Stimulated activated CD8-positive, alpha-beta memory T cell treated with anti-CD3 and anti-CD28 coated beads, Interleukin-7, amount 100 ng/mL, for 24 hours (primary cell): ENCODE results near the gene PCBP2.
"Not testable (repeated sequence)": the region's sequence is repeated elsewhere in the genome, so short reads cannot be mapped to it uniquely, and the experiment has no call there.

ENCODE experiments used
- DNase-seq: peaks from one replicate; pipeline ENCODE4 v3.0.0-alpha.2; 2020; ENCODE audit warnings: low read depth

The PCBP2 gene

DNA sequence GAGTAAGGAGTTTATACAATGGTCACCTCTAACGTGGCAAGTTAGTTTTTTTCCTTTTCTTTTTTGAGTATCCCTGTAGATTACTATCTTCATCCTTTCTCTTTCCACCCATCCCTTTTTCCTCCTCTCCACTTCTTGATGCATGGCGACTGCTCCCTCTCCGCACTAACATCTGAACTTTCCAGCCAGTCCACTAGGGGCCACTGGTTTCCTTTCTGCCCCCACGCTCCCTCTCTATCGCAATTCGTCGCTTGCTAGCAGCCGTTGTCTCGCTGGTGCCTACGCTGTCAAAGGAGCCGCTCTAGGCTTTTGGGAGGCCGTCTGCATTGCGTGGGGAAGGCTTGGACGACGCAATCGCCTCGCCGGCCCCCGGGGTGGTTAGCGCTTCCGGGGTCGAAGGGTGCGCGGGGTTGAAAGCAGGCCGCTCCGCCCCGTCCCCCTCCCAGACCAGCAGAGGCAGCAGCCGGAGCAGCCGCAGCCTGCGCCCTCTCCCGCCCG lies at the start of gene PCBP2:
Gene PCBP2, plus strand, starts transcription at position 442 of the 498 bp plus-strand sequence. CDS start 2,699 bp downstream, outside the sequence.
- peak; percentile 89 for DNase-seq

DNA sequence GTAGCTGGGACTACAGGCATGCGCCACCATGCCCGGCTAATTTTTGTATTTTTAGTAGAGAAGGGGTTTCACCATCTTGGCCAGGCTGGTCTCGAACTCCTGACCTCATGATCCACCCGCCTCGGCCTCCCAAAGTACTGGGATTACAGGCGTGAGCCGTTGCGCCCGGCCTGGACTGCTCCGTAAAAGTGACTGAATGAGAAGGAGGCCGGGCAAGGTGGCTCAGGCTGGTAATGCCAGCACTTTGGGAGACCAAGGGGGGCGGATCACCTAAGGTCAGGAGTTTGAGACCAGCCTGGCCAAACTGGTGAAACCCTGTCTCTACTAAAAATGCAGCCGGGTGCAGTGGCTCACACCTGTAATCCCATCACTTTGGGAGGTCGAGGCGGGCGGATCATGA lies 49.6 kb upstream of the PCBP2 start:
- not testable (repeated sequence) for DNase-seq

DNA sequence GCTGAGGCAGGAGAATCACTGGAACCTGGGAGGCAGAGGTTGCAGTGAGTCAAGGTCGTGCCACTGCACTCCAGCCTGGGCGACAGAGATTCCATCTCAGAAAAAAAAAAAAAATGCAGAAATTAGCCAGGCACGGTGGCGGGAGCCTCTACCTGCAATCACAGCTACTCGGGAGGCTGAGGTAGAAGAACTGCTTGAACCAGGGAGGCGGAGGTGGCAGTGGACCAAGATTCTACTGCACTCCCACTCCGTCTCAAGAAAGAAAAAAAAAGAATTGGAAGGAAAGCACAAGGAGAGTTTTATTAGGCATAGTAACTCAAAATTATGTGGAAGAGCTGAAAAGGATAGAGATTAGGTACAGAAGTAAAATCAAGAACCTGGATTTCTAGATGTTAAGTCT lies 49.0 kb upstream of the PCBP2 start:
- DNase-seq = no peak

DNA sequence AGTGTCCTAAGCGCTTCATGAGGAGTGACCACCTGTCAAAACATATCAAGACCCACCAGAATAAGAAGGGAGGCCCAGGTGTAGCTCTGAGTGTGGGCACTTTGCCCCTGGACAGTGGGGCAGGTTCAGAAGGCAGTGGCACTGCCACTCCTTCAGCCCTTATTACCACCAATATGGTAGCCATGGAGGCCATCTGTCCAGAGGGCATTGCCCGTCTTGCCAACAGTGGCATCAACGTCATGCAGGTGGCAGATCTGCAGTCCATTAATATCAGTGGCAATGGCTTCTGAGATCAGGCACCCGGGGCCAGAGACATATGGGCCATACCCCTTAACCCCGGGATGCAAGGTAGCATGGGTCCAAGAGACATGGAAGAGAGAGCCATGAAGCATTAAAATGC lies 41.0 kb upstream of the PCBP2 start:
- DNase-seq = no peak

DNA sequence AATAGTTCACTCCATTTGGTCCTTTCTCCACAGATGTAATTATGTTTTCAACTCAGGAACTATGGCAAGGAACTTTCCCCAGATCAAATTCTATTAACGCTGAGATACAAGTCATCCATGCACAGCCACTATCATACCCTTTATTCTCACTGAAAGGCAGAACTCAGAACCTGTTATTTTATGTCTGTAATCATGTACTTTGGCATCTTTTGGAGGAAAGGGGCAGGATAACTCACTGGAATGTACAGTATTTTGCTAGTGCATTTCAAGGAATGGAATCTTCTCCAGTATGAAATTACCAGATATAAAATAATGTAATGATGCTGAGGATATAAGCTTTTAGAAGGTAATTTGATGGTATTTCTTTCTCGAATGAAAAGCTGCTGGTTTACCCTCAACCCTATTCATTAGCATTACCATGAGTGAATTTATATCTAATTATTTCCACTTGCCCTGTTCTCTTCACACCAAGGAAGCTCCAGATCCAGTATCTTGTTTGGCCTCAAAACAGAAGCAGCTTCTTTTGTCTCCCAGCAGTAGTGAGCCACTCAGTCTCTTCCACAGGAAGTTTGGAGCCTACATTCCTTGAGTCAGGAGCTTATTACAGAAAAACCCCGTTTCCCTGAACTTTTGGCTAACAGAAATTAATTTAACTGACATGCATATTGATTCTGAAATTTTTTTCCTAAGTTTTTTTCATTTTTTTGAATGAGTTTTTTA lies 38.3 kb upstream of the PCBP2 start:
- DNase-seq = no peak

DNA sequence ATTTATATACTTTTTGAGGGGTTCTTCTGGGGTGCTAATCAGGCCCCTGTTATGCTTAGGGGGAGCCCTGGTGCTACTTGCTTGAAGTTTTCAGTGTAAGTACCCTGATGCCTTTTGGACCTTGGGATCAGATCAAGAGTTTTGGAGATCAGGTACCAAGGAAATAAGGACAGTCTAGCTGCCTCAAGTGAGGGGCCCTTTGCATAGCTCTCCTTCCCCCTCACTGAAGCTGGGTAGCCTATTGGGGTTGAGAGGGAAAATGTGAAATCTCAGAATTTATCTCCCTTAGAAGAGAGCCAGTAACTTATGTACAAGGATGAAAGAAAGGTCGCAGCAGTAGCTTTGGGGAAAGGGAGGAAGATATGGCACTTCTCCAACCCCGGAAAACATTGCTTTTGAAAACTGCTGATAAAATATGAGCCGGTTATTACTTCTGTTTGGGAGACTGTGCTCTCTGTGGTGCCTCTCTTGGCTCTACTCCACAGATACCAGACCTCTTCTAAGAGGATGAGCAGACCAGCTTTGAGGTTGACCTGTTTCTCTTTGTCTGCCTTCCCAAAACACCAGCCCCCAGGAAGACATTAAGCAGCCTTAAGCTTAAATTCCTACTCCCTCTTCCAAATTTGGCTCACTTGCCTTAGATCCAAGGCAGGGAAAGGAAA lies 37.0 kb upstream of the PCBP2 start:
- DNase-seq = no peak

DNA sequence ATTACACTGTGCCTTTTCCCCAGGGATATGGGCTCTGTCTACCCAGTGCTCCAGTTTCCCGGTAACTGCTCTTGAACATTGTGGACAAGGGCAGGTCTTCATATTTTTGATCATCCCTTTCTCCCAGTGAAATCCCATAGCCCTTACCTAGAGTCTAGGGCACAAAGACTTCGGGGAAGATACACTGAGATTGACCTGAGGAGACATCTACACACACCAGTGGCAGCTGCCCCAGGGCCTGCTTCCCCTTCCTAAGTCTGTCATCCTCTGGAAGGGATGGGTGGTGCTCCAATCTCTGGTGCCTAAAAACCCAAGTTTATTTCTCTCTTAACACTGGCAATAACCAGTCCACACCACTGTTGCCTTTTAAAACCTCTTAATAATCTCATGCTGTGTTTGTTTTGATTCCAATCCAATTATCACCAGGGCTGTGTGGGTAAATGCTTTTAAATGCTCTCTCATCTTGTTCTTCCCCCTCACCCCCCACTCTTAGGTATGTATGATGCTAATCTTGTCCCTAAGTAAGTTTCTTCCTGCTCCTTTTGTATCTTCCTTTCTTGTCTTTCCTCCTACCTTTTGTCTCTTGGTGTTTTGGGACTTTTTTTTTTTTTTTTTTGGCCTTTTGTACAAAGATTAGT lies 36.0 kb upstream of the PCBP2 start:
- DNase-seq = not testable (repeated sequence)

DNA sequence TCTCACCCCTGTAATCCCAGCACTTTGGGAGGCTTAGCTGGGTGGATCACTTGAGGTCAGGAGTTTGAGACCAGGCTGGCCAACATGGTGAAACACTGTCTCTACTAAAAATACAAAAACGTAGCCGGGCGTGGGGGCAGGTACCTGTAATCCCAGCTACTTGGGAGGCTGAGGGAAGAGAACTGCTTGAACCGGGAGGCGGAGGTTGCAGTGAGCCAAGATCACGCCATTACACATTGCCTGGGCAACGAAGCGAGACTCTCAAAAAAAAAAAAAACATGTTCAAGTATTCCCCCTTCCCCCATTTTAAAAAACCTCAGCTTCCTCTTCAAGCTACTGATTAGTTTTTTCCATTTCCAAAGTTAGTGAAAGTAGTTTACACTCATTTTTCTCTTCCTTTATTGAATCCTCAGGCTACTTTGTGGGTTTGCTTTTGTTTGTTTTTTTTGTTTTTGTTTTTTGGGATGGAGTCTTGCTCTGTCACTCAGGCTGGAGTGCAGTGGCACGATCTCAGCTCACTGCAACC lies 34.5 kb upstream of the PCBP2 start:
- not testable (repeated sequence) for DNase-seq

DNA sequence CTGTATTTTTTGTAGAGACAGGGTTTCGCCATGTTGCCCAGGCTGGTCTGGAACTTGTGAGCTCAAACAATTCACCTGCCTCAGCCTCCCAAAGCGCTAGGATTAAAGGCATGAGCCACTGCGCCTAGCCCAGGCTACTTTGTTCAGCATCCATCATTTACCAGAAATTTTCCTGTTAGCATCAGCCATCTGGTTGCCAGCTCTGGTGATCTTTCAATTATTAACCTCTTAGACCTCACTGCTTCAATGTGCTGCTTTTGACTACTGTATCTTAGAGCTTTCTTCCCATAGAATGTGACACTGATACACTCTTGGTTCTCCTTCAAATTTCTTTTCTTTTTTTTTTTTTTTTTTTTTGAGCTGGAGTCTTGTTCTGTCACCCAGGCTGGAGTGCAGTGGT lies 33.7 kb upstream of the PCBP2 start:
- no peak for DNase-seq

DNA sequence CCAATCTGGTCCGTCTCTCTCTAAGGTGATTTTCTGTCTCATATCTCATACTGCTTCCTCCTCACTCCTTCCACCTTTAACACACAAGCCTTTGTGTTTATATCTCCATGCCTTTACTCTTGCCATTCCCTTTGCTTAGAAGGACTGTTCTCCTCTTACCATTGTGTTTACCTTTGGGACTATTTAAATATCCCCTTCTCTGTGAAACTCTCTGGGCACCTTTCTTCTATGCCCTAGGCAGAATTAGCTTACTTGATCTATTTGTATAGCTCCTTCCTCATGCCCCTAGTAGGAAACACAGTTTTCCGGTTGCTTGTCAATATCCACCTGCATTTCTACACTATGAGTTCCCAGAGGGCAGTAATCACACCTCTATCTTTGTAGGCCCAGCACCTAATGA lies 32.1 kb upstream of the PCBP2 start:
- no peak for DNase-seq

DNA sequence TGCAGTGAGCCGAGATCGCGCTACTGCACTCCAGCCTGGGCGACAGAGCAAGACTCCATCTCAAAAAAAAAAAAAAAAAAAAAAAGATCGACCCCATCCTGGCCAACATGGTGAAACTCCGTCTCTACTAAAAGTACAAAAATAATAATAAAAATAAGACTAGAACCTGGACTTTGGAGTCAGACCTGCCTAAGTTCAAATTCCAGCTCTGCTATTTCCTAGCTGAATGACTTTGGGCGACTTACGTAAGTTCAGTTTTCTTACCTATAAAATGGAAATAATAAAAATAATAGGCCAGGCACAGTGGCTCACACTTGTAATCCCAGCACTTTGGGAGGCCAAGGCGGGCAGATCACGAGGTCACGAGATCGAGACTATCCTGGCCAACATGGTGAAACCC lies 29.7 kb upstream of the PCBP2 start:
- DNase-seq = not testable (repeated sequence)

DNA sequence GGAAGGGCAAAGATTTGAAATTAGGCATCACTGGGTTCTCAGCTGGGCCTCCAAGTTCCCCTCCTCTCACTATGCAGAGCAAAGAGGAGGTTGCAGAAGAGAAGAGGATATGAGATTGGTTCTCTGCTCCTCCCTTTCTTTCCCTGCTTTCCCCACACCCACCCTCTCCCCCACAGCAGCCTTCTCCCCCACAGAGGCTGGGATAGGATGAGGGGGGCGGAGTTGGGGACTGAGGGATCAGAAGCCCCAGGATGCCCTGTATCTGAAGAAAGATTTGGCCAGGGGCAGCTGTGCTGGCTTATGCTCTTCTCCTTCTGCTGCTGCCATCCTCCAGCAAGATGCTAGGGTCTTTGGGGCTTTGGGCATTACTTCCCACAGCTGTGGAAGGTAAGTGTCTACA lies 28.3 kb upstream of the PCBP2 start, which contains the start of gene AMHR2:
Gene AMHR2, plus strand, starts transcription at position 259 of the 400 bp plus-strand sequence. Its CDS starts 80 bp downstream, at position 339.
- DNase-seq = no peak

DNA sequence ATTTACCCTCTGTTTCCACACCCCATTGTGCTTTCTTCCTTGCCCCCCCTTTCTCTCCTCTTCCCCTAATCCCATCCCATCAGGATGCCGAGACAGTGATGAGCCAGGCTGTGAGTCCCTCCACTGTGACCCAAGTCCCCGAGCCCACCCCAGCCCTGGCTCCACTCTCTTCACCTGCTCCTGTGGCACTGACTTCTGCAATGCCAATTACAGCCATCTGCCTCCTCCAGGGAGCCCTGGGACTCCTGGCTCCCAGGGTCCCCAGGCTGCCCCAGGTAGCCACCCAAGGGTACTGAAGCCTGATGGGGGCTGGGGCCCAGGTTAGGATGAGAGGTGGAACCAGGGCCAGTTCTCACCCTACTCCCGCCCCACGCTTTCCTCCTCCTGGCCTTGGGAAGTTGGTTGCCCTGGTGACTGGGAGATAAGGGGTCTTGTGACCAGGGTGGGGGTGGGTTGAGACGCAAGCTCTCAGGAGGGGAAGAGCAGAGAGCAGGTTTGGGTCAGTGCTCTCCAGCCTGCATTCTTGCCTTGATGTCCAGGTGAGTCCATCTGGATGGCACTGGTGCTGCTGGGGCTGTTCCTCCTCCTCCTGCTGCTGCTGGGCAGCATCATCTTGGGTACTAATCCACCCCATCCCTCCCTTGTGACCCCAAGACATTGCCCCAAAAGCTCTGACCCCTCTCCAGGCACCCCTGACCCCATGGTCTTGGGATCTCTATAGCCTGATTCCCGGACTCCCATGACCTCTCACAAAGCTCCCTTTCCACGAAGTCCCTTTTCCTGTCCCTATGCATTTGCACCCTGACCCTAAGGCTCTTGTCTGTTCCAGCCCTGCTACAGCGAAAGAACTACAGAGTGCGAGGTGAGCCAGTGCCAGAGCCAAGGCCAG lies 27.0 kb upstream of the PCBP2 start:
- DNase-seq = no peak

DNA sequence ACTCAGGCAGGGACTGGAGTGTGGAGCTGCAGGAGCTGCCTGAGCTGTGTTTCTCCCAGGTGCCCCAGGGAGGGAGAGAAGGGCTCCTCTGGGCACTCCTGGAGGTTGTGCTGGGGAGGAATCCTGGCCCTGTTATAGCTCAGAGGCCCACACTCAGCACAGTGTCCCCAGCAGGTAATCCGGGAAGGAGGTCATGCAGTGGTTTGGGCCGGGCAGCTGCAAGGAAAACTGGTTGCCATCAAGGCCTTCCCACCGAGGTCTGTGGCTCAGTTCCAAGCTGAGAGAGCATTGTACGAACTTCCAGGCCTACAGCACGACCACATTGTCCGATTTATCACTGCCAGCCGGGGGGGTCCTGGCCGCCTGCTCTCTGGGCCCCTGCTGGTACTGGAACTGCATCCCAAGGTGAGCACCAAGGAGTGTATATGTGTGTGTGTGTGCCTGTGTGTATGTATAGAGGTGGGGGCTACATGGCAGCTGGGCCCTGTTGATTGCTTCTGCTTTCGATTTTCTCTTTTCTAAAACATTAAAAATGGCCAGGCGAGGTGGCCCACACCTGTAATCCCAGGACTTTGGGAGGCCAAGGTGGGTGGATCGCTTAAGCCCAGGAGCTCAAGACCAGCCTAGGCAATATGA lies 26.3 kb upstream of the PCBP2 start:
- DNase-seq = no peak

DNA sequence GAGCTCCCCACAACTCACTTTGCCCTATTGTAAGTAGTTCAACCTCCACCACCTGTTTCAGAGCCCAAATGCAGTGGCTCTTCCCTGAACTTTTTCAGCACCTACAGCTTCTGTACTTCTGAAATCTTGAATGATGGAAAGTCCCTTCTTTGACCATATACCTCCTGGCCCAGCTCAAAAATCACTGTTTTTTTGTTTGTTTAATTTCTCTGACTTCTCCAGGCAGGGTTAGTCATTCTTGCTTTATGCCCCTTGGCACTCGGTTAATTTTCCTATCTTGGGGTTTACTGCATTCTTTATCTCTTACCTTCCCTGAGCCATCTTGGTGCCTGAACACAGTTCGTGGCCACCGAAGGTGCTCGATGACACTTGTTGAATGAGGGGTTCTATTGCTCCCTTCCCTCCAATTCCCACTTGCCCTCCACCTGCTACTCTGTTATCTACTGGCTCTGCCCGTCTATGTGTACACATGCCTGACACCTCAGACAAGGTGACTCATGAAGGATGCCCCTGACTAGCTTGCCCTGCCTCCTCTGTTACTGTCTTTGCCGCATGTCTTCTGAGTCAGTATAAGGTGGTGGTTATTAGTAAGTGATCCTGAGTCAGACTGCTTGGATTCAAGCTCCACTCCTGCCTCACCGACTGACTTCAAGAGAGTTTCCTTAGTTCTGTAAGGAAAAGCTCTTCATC lies 23.9 kb upstream of the PCBP2 start:
- DNase-seq = no peak

DNA sequence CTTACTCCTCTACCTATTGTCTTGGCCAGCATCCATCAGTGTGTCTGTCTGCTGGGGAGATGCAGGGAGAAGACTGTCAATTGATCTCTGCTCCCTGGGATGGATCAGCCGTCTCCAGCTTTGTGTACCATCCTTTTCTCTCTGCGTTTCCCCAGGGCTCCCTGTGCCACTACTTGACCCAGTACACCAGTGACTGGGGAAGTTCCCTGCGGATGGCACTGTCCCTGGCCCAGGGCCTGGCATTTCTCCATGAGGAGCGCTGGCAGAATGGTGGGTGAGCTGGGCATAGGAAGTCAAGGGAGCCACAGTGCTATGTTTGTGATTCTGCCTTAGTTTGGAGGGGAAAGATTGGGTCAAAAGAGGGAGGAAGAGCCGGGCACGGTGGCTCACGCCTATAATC lies 23.2 kb upstream of the PCBP2 start:
- DNase-seq = no peak

DNA sequence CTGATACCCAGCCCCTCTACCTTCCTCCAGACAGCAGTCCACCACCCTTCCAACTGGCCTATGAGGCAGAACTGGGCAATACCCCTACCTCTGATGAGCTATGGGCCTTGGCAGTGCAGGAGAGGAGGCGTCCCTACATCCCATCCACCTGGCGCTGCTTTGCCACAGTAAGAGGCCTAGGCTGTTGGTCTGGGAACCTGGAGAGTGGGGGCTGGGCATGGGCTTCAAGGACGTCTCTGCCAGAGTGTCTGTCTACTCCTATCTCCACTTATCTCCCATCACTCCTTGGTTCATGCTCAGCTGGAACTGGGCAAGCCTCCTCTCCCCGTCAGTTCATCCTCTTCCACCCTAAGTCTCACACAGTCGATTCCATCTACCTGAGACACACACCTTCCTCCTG lies 21.8 kb upstream of the PCBP2 start:
- DNase-seq = no peak

DNA sequence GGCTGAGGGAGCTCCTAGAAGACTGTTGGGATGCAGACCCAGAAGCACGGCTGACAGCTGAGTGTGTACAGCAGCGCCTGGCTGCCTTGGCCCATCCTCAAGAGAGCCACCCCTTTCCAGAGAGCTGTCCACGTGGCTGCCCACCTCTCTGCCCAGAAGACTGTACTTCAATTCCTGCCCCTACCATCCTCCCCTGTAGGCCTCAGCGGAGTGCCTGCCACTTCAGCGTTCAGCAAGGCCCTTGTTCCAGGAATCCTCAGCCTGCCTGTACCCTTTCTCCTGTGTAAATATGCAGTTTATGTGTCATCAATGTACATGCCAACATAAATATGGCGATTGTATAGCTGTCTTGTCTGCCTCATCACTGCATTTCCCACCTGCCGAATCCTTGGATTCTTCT lies 20.7 kb upstream of the PCBP2 start:
- no peak for DNase-seq

DNA sequence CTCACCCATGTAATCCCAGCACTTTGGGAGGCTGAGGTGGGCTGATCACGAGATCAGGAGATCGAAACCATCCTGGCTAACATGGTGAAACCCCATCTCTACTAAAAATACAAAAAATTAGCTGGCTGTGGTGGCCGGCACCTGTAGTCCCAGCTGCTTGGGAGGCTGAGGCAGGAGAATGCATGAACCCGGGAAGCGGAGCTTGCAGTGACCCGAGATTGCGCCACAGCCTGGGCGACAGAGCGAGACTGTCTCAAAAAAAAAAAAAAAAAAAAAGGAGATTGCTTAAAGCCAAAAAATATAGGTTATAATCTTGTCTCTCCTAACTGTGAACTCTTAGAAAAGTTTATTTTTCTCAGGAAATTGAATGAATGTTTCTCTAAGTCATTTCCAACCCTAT lies 16.6 kb upstream of the PCBP2 start:
- not testable (repeated sequence) for DNase-seq

DNA sequence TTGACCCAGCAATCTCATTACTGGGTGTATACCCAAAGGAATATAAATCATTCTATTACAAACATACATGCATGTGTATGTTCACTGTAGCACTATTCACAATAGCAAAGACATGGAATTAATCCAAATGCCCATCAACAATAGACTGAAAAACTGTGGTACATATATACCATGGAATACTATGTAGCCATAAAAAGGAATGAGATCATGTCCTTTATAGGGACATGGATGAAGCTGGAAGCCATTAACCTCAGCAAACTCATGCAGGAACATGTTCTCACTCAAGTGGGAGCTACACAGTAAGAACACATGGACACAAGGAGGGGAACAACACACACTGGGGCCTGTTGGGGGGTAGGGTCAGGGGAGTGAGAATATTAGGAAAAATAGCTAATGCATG lies 12.3 kb upstream of the PCBP2 start:
- DNase-seq = not testable (repeated sequence)
